Keratinocyte (primary cell): Measurements from ENCODE around the gene ZFP36L1. TPM values are rescaled to one million over a fixed set of nuclear protein-coding genes. Genes with fewer than 3 reads are reported as not detected.

Experiments used
- DNase-seq: peaks from one replicate; pipeline ENCODE4 v3.0.0-alpha.2; 2011; ENCODE audit warnings: low read depth, missing footprints, low spot score
- FAIRE-seq: peaks from 2 replicates; lab custom pipeline; 2011; peaks lifted over from hg19 to GRCh38; lab: Jason Lieb, UNC
- H2AFZ ChIP-seq: 2 replicates; pipeline ENCODE4 v1.6.0; 2012; ENCODE audit warnings: low read length, control low read depth, inconsistent platforms; ENCODE audit not compliant: control insufficient read depth
- H3K27ac ChIP-seq: 2 replicates; pipeline ENCODE4 v1.5.1; 2011; ENCODE audit warnings: low read length; ENCODE audit not compliant: control insufficient read depth, insufficient read depth
- H3K27me3 ChIP-seq: 3 replicates; pipeline ENCODE4 v1.6.0; 2011; ENCODE audit warnings: low read length; ENCODE audit not compliant: control insufficient read depth, insufficient read depth; ENCODE audit errors: extremely low read depth
- H3K36me3 ChIP-seq, 2 experiments: 2 replicates in 1 of 2; 3 replicates in 1 of 2; pipeline ENCODE4 v1.5.1; 2011; ENCODE audit warnings: low read length in 2 of 2, mild to moderate bottlenecking in 1 of 2; ENCODE audit not compliant: control insufficient read depth in 2 of 2, insufficient read depth in 2 of 2; ENCODE audit errors: extremely low read depth in 1 of 2
- H3K4me1 ChIP-seq: 3 replicates; pipeline ENCODE4 v1.5.1; 2011; ENCODE audit warnings: low read length; ENCODE audit not compliant: control insufficient read depth, insufficient read depth; ENCODE audit errors: extremely low read depth
- H3K4me2 ChIP-seq: 3 replicates; pipeline ENCODE4 v1.6.0; 2011; ENCODE audit warnings: low read depth, low read length; ENCODE audit not compliant: control insufficient read depth, insufficient read depth; ENCODE audit errors: extremely low read depth
- H3K4me3 ChIP-seq, 3 experiments: fragments of 200-600 bp in 1 of 3; sonication (generic) in 1 of 3; 2 replicates in 2 of 3; 3 replicates in 1 of 3; pipeline ENCODE4 v1.5.1; 2011 to 2016; ENCODE audit warnings: low read length in 3 of 3, mild to moderate bottlenecking in 3 of 3, control low read depth in 2 of 3, inconsistent platforms in 1 of 3, low read depth in 1 of 3, mixed read lengths in 1 of 3, mixed run types in 1 of 3, moderate library complexity in 1 of 3; ENCODE audit not compliant: control insufficient read depth in 2 of 3, insufficient read depth in 2 of 3; ENCODE audit errors: extremely low read depth in 1 of 3
- H3K79me2 ChIP-seq: 2 replicates; pipeline ENCODE4 v1.6.0; 2012; ENCODE audit warnings: low read length; ENCODE audit not compliant: control insufficient read depth, insufficient read depth
- H3K9ac ChIP-seq: 3 replicates; pipeline ENCODE4 v1.6.0; 2011; ENCODE audit warnings: low read length; ENCODE audit not compliant: control insufficient read depth, insufficient read depth; ENCODE audit errors: extremely low read depth
- H3K9me1 ChIP-seq: 3 replicates; pipeline ENCODE4 v1.6.0; 2011; ENCODE audit warnings: low read length; ENCODE audit not compliant: control insufficient read depth, insufficient read depth; ENCODE audit errors: extremely low read depth
- H3K9me3 ChIP-seq: 2 replicates; pipeline ENCODE4 v1.5.1; 2012; ENCODE audit warnings: low read depth, low read length; ENCODE audit not compliant: control insufficient read depth
- H4K20me1 ChIP-seq: 3 replicates; pipeline ENCODE4 v1.6.0; 2011; ENCODE audit warnings: low read length; ENCODE audit not compliant: control insufficient read depth, insufficient read depth; ENCODE audit errors: extremely low read depth
- CTCF ChIP-seq, 3 experiments: IDR thresholded peaks in 1 of 3; conservative IDR thresholded peaks in 1 of 3; optimal IDR thresholded peaks in 1 of 3; 2 replicates in 2 of 3; 3 replicates in 1 of 3; pipeline versions ENCODE3 to v1.5.1; 2011; ENCODE audit warnings: low read length in 3 of 3, mild to moderate bottlenecking in 3 of 3, moderate library complexity in 2 of 3, control low read depth in 1 of 3, inconsistent platforms in 1 of 3; ENCODE audit not compliant: insufficient read depth in 2 of 3; ENCODE audit errors: extremely low read depth in 1 of 3
- EZH2 ChIP-seq: IDR thresholded peaks from one replicate; pipeline ENCODE4 v1.6.1; 2012; ENCODE audit warnings: inconsistent platforms, mild to moderate bottlenecking, low read length, moderate library complexity
- dilution Hi-C: fragments of 300-500 bp; cut with MboI; formaldehyde crosslinking; loops from one replicate; pipeline ENCODE4 v1.7.0; 2020; ENCODE audit warnings: low sequenced_read_pairs; ENCODE audit not compliant: extremely low pct_ligation_motif_present
- polyA plus RNA-seq, 5 experiments: library from polyadenylated mRNA; depleted of rRNA in 3 of 5; stranded (reverse) in 3 of 5; stranded (forward) in 1 of 5; unstranded in 1 of 5; fragments of >200 nt; gene quantifications; 1 replicate in 1 of 5; 2 replicates in 3 of 5; 3 replicates in 1 of 5; pipeline versions ENCODE4 v1.2.1 to v1.2.3, GENCODE V29; 2011 to 2012; ENCODE audit warnings: missing spikeins in 2 of 5, low read depth in 1 of 5, low replicate concordance in 1 of 5

ZFP36L1 gene
- polyA plus RNA-seq, 1 donor (not counting 4 experiments of a cell fraction or from before 2014, with no cell fraction given): 85.2 TPM

GRCh38 chr14:68760761-68761160 lies 32.1 kb downstream of the ZFP36L1 start:
- H3K9ac ChIP-seq: no peak overlapping the region
- no peak for FAIRE-seq
- H4K20me1 ChIP-seq: no peaks in the 10 kb centered on the region
- no peak overlapping the region for H3K27ac ChIP-seq
- H3K79me2 ChIP-seq: no peaks in the 10 kb centered on the region
- no peak overlapping the region for H3K4me3 ChIP-seq
- no peak overlapping the region for H2AFZ ChIP-seq
- no peaks in the 10 kb centered on the region for H3K4me1 ChIP-seq
- no peaks in the 10 kb centered on the region for H3K9me3 ChIP-seq
- H3K27me3 ChIP-seq: no peaks in the 10 kb centered on the region
- no peak overlapping the region for H3K4me2 ChIP-seq
- no peaks in the 10 kb centered on the region for H3K36me3 ChIP-seq
- dilution Hi-C loops: no loop called here
- DNase-seq: no peak
- TF ChIP-seq CTCF (optimal IDR thresholded peaks at IDR 0.05 in 1 of 3, IDR thresholded peaks at IDR 0.05 in 1 of 3, conservative IDR thresholded peaks at IDR 0.05 in 1 of 3; ENCODE audit: extremely low read depth in 1 of 3, insufficient read depth in 2 of 3, low read length in 3 of 3): no peak
- TF ChIP-seq EZH2: no peak
- no peaks in the 10 kb centered on the region for H3K9me1 ChIP-seq

- TF ChIP-seq CTCF (optimal IDR thresholded peaks at IDR 0.05 in 1 of 3, IDR thresholded peaks at IDR 0.05 in 1 of 3, conservative IDR thresholded peaks at IDR 0.05 in 1 of 3; ENCODE audit: extremely low read depth in 1 of 3, insufficient read depth in 2 of 3, low read length in 3 of 3) (no peak), EZH2 (no peak)
- Histone ChIP-seq H3K4me2 (no peak overlapping the region), H2AFZ (no peak overlapping the region), H3K4me3 (no peak overlapping the region), H4K20me1 (no peaks in the 10 kb centered on the region), H3K27me3 (no peaks in the 10 kb centered on the region), H3K9me3 (no peaks in the 10 kb centered on the region), H3K27ac (no peak overlapping the region), H3K9ac (no peak overlapping the region), H3K36me3 (no peaks in the 10 kb centered on the region), H3K9me1 (no peaks in the 10 kb centered on the region), H3K4me1 (no peaks in the 10 kb centered on the region), H3K79me2 (no peaks in the 10 kb centered on the region)
- DNase-seq (no peak), FAIRE-seq (no peak)
- dilution Hi-C loops: no loop called here
These were observed 32.9 kb downstream of the ZFP36L1 start for GRCh38 chr14:68759937-68760336.
